Bone marrow (tissue), 2 donors: ENCODE results near the gene SERPINB13.
"Not testable (repeated sequence)": the region's sequence is repeated elsewhere in the genome, so short reads cannot be mapped to it uniquely, and the experiment has no call there.

Experiments used
- DNase-seq, 2 donors: peaks; one replicate each; lab custom pipeline; 2025; lab: John Stamatoyannopoulos, UW

Gene SERPINB13

DNA sequence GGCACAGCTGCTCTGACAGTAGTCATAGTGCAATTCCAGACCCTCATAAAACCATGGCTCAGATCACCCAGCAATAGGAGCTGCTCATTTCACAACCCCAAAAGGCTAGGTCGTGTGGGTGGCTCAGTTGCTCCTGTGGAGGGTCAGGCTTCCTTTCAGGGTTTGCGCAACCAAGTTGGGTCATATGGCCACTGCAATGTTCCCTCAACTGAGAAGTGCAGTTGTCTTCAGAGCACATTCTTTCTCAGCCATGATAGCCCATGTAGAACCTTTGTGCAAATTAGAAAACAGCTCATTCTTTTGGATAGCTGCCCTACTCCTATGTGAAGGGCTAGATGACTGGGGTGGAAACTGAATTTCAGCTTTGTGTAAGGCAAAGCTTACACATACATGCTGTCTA is 3.2 kb downstream of the SERPINB13 start:
- peak in 1 of 2 donors; percentile 23 for DNase-seq

DNA sequence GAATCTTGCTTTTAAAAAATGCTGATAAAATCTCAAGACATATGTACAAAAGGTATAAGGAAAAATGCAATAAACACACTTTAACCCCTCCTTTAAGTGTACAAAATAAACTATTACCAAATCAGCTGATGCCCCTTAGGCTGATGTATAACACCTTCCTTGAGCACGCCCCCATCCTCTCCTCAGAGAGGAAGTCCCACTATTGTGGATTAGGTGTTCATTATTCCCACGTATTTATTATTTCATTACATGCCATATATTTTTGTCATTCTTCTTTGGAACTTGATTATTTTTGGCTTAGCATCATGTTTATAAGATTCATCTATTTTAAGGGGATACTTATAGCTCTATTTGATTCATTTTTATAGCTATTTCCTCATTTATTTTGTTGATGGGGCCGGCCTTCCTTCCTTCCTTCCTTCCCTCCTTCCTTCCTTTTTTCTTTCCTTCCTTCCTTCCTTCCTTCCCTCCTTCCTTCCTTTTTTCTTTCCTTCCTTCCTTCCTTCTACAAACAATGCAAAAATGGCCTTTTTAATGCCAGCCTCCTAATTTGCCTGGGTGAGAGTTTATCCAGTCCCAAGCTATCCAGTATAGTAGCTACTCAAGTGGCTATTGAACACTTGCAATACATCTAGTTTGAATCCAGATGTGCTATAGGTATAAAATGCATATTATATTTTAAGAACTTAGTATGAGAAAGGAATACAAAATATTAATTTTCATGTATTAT is 4.0 kb downstream of the SERPINB13 start:
- no peak for DNase-seq

DNA sequence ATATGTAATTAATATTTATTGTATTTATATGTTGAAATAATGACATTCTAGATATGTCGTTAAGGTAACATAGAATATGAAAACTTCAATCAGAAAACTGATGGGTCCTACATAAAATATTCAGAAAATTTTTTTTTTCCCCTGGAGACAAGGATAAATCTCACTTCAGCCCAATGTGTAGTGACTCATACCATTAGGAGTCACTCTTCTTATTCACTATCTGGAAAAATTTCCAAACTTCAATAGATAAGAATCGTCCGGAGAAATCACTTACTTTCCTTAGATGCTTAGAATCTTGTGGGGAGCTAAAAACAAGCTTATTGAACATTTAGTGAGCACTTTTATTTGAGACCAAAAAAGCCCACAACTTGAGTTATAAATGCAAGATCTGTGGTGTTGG is 4.6 kb downstream of the SERPINB13 start:
- DNase-seq, result no peak

DNA sequence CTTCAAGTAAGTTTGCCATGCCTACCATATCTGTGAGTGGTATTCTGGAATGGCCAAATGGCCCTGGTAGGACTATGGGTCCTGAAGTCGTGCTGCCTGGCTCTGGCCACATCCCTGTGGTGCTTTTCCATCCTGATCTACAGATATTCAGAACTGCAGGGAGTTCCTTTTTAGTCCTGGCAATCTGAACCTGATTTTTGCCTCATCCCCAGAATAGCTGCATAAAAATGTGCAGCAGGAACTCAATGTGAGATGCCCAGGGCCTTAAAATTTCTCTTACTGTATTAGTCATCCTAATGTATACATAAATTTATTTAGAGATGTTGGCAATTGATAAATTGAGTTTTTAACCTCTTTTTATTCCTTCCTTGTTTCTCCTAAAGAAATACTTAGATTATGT is 5.3 kb downstream of the SERPINB13 start:
- no peak for DNase-seq

DNA sequence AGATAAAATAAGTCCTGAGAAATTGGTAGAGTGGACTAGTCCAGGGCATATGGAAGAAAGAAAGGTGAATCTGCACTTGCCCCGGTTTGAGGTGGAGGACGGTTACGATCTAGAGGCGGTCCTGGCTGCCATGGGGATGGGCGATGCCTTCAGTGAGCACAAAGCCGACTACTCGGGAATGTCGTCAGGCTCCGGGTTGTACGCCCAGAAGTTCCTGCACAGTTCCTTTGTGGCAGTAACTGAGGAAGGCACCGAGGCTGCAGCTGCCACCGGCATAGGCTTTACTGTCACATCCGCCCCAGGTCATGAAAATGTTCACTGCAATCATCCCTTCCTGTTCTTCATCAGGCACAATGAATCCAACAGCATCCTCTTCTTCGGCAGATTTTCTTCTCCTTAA is 9.8 kb downstream of the SERPINB13 start:
- no peak for DNase-seq

DNA sequence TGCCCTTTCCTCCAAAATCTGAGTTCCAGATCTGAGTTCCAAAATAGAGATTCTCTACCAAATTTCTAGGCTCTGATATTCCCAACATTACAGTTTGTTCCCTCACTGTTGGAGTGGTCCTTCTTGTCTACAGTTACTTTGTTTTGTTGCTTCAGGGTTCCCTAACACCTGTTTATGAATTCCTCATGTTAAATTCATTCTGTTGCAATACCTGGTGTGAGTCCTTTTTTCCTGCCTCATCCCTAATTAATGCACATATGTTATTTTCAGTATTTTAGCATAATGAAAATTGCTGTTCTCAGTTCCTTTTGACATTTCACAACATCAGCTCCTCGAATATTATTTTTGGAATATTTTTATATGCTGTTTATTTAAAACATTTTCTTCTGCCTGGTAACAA is 16.2 kb downstream of the SERPINB13 start:
- DNase-seq, result no peak

DNA sequence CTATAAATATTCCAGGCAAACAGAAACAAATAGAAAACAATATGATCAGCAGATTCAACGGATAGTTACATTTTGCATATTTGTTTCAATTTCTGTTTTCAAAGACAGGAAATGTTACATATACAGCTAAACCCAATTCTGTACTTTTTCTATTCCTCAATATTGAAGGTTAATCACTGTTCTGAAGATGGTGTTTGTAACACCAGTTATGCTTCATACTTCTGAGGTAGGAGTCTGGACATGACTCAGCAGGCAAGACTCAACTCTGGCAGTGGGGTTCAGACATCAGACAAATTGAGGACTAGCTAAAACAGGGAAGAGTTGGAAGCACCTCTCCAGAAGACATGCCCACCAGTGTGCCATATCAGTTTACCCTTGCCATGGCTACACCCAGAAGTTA is 16.6 kb downstream of the SERPINB13 start:
- no peak for DNase-seq

DNA sequence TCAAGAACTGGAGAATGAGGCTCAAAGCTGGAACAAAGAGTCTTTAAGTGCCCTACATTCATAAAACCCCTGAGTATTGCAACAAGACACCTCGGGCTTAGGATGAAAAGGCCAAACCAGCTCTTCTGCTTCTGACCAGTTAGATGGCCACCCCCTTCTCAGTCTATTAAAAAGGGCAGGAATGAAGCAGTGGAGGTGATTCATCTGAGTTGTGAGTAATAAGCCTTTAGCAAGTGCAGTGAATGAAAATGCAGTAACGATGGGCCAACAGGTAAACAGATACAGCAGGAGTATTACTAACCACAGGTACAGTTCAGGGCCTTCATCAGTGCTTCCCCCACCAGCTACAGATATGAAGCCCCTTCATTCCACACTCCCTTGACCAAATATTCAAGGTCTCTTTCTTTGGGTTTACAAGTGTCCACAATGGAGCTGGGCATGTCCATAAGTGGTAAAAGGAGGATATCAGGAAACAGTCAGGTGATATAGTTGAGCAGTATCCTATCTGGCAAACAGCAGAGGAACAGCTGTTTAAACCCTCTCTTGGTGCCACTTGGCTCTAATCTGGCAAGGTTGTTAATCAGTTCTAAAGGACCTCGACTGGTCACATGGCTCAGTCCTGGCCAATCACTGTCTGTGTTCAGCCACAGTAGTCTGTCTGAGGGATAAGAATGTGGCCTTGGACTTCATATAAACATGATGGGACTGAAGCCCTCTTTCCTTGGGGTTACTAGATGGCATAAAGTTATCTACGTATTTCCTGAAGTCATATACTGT is 17.8 kb downstream of the SERPINB13 start:
- DNase-seq, result no peak

DNA sequence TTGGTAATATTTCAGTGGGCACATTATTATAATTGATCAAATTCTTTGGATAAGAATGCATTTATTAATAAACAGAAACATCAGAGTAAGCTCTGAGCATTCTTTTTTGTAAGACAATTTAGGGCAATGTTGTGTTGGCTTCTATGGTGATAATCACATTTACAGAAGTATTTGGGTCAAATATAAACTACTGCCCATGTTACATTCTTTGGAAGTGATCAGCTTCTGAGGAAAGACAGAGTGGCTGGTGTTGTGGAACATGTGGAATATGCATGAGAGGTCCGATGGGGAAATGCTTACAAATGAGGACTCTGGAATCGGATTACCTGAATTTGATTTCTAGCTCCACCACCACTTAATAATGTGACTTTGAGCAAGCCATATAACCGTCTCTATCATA is 19.4 kb downstream of the SERPINB13 start:
- no peak for DNase-seq

DNA sequence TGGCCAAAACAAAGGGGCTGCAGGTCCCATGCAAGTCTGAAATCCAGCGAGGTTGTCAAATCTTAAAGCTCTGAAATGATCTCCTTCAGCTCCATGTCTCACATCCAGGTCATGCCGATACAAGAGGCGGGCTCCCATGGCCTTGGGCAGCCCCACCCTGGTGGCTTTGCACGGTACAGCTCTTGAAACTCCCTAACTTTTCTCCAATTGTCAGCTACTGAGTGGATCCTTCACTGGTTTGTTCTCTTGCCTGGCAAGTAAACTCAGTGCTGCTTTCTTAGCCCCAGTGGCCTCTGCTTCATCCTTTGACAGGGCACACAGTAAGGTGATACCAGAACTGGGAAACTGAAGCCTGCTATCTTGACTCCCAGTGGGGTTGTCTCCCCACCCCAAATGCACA is 26.3 kb downstream of the SERPINB13 start:
- DNase-seq, result no peak

DNA sequence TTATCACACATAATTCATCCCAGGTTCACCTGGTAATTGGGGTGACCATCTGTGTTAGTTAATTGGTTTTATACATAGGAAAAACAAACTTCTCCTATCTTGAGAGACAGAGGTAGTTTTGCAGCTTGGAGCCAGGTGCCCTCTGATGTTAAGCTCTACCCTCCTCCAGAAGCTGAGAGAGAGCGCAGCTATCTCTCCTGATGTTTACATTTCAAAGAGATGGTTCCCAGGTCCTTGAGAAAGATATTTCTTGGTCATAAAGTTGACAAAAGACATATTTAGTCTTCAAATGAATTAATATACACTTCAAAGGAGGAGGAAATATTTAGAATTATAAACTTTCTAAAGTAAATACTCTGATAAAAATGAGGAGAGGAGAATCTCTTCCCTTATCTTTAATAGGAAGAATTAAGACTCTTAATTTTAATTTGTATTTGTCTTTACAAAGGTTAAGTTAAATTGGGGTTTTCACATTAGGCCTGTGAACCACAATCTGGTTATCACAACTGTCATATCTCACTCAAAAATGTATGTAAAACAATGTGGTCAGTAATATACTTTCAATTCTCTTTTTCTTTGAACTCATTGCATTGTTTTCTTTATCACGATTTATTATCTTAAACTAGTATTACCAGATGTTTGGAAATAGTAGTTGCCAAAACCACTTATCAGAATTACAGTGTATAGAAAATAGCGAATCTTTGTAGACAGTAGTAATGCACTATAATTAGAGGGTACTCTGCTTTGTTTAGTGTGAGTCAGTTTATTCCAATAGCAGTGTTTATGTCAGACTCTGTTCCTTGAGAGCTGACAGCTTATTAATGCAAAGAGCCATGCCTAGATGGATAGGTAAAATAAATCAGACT is 30.1 kb downstream of the SERPINB13 start:
- DNase-seq, result no peak

DNA sequence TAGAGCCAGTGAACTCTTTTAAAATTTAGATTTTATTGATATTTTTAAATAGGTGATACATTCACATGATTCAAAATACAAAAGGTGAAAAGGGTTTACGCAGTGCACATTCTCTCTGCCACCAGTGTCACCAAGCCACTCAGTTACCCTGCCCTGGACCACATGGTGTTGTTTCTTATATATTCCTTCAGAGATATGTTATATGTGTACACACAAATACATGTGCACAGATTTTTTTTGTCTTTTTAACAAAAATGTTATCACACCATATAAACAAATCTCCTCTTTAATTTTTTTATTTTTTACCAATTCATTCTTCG is 30.7 kb downstream of the SERPINB13 start:
- DNase-seq, result no peak

DNA sequence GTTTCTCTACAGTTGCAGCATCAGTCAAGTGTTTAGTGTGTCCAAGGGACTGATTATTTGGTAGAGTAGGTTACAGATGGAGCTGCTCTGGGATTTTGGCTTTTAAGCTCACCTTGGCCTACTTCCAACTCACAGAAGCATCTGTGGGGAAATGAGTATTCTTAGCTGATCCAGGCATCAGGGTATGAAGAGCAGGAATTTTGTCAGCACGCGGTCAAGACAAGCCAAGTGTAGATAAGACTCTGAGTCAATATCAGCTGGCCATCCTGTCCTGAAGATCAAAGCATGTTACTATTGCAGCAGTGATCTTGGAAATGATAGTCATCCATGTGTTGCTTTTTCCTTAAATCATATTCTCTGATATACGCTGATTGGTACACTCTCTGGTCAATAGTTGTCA is 32.5 kb downstream of the SERPINB13 start:
- no peak for DNase-seq

DNA sequence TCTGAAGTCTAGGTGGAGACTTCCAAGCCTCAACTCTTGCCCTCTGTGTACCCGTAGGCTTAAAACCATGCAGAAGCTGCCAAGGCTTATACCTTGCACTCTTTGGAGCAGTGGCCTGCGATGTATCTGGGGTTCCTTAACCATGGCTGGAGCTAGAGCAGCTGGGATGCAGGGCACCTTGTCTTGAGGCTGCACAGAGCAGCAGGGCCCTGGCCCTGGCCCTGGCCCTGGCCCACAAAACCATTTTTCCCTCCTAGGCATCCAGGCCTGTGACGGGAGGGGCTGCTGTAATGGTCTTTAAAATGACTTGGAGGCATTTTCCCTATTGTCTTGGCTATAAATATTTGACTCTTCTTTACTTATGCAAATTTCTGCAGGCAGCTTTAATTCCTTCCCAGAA is 37.7 kb downstream of the SERPINB13 start:
- no peak for DNase-seq

DNA sequence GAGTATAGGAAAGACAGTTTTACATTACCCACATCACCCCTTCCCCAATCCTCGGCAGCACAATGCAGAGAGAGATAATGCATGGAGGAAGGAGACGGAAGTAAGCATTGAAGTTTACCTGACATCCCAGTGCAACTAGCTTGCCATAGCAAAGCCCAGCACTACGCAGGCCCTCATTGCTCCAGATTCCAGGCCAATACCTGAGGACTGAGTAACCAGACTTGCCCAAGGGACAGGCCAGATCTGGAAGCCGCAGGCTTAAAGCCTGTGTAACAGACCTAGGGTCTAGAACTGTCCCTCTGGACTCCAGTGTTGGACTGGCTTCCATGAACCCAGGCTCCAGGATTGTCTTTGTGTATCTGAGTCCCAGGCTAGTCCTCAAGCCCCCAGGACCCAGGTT is 39.3 kb downstream of the SERPINB13 start:
- no peak for DNase-seq

DNA sequence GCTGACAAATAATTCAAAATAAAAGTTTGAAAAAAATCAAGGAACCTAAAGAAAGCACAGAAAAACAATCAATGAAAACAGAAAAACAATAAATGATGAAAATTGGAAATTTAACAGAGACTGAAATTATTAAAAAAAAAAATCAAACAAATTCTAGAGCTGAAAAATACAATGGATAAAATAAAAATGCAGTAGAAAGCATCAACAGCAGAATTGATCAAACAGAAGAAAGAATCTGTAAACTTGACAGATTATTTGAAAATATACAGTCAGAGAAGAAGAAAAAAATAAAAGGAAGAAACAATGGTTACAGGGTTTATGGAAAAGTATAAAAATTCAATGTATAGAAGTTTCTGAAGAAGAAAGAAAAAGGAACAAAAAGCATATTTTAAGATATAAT is 40.7 kb downstream of the SERPINB13 start:
- DNase-seq, result no peak

DNA sequence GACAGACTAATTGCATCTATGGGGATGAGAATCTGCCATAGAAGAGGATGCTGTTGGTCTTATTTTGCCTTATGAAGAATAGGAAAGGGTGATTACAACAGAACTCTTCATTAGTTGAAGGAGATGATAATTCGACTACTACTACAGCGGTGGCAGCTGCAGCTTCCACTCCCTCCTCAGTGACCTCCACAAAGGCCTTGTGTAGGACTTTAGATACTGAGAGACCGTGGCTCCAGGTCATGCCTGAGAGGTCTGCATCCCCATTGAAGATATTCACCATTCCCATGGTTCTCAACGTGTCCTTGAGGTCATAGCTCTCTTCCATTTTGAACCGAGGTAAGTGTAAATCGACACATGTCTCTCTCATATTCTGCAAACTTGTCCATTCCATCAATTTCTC is 50.6 kb downstream of the SERPINB13 start:
- DNase-seq, result no peak

DNA sequence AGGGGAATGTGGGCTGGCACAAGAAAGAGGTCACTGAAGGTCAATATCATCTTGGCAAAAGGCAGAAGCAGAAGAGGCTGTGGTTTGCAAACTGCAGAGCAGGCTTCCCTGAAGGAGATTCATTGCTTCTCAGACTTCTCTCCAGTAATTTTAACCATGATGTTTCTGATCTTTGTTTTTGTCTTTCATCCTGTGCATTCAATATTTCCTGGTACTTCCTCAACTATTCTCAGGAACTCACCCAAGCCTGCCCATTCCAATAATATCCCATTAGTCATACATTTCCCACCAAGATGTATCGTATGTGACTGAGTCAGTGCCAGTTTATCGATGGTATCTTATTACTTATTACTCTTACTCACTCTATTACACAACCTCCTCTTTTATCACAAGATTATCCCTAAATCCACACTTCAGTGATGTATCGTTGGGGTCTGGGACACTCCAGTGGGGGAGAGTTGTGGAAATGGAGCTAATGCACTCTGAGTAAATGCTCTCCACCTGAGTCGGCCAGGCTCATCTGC is 54.1 kb downstream of the SERPINB13 start:
- DNase-seq, result not testable (repeated sequence)

DNA sequence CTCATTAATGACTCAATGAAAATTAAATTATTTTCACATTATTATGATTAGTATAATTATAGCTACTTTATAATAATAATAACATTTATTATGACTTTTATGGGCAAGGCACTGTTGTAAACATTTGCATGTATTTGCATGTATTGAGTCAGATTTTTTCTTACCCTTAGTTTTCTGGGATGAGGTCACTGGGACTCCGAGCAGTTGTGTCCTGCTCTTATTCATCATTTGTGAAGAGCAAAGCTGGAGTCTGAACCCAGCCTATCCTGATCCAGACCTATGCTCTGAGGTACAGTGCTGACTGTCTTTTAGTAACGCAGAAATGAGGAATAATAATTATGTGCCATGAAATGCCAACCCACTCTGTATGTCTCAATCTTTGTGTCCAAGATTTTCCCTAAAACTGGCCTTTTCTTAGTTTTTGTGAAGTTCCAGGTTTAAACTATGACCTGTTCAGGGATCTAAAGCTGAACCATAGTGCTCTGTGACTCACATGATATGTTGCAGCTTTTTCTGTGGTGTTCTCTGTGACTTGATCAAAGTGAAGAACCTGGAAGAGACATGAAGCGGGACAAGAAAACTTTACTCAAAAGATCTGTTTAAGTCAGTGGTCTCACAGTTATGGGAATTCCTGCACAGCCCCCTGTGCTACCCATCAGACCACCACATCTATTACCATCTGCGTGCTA is 55.7 kb downstream of the SERPINB13 start:
- DNase-seq, result not testable (repeated sequence)

DNA sequence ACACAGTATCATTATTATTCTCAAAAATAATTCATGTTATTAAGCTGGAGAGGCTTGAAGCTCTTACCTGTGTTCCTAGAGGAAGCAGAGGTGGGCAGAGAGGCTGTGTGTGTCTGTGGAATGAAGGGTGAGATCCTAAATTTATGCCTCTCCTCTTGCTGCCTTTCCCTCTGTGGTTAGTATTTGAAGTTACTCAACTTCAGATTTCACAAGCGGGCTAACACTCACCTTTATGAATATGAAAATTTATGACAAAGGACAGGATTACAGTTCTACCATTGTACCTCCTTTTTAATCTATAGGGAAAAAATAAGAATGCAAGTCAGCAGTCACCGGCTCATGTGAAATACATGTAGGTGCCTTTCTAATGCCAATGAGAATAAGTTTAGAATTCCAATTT is 57.0 kb downstream of the SERPINB13 start, which contains the start of gene SERPINB4:
SERPINB4 (minus strand) TSS at position 115 of the 400 bp plus-strand sequence. CDS start 679 bp downstream, outside the sequence.
- DNase-seq, result not testable (repeated sequence)

DNA sequence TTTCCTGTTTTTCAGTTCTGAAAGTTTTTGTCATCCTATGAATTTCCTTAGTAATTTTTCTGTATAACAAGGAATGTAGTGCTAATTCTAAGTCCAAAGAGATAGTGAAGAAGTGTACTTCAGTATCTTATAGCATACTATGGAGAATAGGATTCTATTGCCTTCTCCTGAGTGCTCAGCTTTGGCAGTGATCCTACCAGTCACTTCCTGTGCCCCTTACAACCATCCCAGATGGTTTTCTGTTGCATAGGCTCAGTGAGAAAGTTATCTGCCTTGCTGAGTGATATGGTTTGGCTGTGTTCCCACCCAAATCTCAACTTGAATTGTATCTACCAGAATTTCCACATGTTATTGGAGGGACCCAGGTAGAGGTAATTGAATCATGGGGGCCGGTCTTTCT is 57.6 kb downstream of the SERPINB13 start:
- DNase-seq, result not testable (repeated sequence)

DNA sequence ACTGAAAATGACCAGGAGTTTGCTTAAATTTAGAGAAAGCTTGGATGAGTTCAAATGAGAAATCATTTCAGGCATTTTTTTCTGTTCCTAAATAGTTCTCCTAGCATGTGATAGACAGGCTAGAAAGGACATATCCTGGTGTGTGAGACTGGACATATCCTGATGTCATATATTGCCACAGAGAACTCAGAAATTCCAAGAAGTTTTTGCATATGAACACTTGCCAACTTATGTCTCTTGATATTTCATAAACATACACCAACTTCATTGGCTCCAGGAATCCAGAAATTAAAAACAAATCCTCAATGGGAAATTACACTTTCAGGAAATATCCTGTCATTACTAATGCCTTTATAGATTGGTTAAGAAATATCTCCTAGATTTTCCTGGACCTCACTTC is 59.8 kb downstream of the SERPINB13 start:
- no peak for DNase-seq
